NCI-H345 (cell line): Measurements from ENCODE around the gene HOXB5.
A peak's percentile ranks its signal among the peaks of the same experiment; 100 is the strongest.

Experiments
- DNase-seq: peaks from one replicate; lab custom pipeline; 2025; lab: John Stamatoyannopoulos, UW

The HOXB5 gene

GRCh38 chr17:48629411-48629759, 35.8 kb upstream of the HOXB5 start:
- DNase-seq, result no peak

DNA sequence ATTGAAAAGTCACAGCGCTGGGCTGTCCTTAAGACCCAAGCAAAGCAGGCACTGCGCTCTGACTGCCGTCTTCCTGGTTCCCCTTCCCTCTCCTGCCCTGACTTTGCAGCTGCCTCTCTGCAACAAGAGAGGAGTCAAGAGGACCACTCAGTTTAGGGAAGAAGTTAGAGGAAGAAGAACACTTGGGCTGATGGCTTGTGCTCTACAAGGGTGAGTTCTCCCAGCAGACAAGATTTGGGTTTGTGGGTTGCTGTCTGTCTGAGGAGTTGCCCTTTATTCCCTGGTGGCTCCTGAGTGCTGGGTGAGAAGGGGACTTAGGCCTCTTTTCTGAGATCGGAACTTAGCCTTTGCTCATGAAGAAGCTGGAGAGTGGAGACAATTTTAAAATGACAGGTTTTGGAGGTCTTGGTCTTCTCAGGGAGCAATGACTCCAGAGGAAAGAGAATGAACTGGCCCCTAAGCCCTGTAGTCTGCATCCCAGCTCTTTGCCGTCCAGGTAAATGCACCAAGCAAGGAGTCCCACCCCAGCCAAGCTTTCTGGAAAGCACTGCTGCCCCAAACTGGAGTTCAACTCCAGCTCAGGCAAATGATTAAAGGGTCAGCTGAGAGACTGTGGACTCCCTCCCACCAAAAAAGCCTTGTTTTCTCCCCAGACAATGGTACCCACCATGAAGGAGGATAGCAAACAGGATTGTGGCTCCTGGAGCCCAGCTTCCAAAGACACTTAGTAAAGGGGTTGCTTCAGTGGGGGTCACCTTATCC, 35.3 kb upstream of the HOXB5 start:
- no peak for DNase-seq

GRCh38 chr17:48627623-48628521, 34.3 kb upstream of the HOXB5 start:
- no peak for DNase-seq

DNA sequence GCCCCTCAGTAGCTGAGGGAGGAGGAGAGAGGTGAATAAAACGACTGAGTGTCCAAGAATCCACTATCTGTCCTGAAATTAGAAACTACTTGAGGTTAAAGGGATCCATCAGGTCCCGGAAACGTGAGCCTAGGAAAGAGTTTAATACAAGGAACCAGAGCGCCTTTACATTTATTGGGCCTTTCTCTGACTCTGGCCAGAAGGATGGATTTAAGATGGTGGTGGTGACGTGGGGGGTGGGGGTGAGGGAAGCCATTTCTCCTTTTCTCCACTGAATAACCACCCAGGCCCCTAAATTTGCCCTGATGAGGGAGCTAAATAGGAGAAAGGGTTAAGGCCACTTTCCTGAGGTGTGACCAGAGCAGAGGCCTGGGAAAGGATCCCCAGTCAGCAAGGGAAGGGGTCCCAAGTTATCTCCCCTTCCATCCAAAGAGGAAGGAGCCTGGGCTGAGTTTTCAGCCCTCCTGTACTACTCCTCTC, 33.6 kb upstream of the HOXB5 start:
- DNase-seq, result no peak

DNA sequence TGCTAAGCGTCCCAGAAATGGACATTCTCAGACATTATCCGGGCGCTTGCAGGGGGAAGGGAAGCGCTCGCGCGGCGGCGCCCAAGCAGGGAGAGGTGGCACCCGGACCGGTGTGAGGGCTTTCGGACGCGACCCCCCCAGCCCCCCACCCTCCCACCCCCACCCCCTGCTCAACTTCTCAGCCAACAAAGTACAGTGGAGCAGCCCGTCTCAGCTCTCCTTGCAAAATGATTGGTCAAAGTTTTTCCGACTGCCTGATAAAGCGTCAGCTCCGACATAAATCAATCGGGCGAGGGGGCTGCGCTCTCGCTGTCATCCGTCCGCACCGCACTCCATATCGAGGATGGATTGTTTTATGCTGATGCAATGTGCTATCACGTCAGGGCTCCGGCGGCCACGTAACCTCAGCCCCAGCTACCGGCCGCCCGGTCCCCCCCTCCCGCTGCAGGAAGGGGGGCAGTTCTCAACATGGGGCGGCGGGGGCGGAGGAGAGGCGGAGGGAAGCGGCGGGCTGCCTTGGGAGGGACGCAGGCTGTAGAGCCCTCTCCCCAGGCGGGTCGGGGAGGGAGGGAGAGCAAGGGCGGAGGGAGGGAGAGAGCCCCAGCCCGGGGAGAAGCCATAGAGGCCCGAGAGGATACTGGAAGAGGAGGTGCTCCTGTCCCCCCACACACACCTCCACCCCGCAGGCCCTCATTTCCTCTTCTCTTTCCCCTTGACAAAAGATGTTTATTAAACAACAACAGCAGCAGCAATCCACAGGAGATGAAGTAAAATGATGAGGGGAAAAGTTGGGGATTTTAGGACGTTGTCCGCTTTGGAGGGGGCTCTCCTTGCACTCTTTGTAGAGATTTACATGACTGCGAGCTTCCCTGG, 32.9 kb upstream of the HOXB5 start, which contains the start of gene HOXB9:
TSS of gene HOXB9 (minus strand) at position 114 of the 873 bp plus-strand sequence. CDS start at position 25, 89 bp downstream.
- peak; percentile 57 for DNase-seq

DNA sequence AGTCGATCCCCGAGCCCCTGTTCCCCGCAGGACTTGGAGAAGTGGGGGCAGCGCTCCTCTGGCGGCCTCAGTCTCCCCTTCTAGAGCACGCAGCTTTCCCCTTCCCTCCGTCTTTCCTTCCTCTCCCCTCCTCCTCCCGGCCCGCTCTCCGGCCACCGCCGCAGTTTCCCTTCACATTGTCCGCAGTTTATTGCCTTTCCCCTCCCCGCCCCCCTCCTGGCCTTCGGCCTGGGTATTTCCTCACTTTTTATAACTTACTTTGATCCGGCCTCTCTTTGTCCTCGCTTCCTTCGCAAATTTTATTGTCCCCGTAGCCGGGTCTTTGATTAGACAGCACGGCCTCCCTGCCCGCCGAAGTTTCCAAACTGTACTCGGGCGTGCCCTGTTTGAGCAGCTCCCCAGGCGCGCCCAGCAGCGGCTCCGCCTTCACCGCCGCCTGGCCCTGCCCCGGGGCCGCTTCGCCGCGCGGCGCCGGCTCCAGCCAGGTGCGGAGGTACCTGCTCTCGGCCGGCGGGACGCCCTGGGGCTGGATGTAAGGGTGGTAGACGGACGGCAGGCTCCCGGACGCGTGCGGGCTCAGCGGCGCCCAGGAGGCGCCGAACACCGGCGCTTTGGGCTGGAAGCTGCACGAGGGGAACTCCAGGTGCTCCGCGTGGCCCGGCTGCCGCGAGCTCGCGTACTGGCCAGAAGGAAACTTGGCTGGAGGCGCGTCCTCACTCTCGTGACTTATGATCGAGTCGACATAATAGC, 32.1 kb upstream of the HOXB5 start:
- DNase-seq, result peak; percentile 37

DNA sequence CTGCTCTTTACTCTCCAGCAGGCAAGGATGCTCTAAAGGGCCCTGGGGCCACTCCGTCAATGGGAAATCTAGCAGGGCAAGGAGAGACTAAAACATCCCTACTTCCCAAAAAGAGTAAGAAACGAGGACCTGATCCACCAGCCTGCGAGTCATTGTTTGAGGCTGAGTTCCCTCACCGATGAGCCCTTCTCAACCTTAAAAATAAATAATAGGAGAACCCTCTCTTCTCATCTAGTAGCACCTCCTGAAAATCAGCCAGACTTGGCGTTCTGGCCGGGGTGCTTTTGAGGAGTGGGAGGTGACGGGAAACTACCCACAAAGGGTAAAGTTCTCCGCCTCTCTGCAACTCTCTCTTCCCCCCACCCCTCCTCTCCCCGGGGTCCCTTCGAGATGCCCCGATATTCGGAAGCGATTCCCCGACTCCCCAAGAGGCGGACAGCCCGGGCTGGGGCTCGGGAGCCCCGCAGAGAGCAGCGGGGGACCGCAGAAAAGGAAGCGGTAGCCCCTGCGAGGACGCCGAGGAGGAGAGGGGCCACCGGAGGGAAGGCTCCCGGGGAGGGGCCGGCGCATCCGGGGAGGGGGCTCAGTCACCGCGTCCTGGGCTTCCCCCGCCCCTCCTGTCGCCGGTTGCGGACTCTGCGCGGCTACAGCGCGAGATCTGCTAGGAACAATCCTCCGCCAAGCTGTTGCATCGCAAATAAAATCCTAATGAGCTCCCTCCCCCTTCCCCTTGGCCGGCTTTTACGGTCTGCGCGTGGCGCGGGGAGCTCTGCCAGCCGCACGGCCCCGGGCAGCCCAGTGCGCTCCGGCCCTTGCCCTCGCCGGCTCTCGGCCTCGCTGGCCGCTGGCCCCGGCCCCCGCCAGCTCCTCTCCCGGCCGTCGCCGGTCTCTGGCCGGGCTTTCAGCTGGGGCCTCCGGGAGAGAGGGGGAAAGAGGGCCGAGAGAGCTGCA, 31.2 kb upstream of the HOXB5 start:
- DNase-seq, result peak; percentile 27

DNA sequence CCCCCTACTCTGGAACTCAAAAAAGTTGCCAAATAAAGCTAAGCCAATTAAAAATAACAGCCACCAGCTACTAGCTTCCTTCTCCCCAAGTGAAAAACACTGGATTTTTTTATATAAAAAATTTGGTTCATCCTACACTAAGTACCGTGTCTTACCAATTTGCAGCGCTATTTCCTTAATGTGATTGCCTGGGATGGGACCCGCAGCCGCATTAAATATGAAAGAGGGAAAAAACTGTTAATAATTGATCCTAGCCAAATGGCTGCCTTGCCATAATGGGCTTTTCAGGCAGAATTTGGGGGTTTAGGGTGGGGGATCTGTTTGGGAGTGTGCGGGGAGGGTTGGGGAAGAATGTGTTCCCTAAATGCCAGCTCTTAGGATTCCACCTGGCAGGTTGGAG, 30.5 kb upstream of the HOXB5 start:
- DNase-seq, result no peak

DNA sequence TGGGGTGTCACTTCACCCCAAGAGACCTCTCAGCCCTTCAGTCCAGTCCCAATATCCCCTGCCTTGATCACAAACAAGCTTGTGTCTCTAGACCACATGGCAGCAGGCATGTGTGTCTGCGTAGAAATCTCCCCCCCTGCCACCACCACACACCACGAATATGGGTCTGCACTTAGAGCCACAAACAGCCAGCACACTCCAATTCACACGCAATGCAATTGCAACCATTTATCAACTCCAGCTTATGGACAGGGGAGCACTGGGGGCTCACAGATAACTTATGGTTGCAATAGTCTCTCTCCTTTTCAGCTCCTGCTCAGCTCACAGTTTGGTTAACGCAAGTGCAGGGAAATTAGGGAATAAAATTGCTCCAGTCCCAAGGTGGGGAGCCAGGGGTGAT, 30.0 kb upstream of the HOXB5 start:
- DNase-seq, result no peak

GRCh38 chr17:48622857-48623256, 29.3 kb upstream of the HOXB5 start:
- DNase-seq, result no peak

- no peak for DNase-seq
Observed at GRCh38 chr17:48621410-48622392, 28.1 kb upstream of the HOXB5 start.

DNA sequence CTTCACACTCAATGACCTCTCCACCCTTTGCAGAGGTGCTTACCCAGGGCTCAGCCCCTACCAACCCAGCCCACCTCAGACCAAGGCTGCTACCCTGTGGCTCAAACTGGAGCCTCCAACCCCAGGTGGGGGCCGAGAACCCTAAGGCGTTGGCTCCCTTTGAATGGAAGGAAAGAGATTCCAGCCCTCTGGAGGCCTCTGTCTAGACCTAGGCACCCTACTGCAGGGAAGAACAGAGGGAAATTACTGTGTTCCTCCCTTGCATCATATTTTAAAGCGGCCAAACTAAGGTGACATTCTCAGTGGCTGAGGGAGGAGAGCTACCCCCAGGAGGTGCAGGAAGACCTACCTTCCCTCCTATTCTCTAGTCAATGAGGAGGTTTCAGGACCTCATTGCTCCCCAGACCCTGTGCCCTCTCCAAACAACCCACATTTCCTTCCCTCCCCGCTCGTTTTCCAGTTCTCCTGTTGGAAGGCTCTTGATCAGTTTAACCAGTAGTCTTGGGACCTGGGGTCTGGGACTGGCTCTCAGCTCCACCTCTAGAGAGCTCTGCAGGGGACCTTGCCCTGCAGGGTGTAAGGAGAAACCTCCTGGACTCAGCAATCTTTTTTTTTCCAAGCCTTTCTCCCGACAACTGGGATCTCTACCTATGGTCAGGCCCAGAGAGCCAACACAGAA, 27.0 kb upstream of the HOXB5 start:
- DNase-seq, result no peak

GRCh38 chr17:48619826-48620449, 26.4 kb upstream of the HOXB5 start:
- DNase-seq, result no peak

GRCh38 chr17:48618256-48618896, 24.8 kb upstream of the HOXB5 start:
- peak; percentile 79 for DNase-seq

DNA sequence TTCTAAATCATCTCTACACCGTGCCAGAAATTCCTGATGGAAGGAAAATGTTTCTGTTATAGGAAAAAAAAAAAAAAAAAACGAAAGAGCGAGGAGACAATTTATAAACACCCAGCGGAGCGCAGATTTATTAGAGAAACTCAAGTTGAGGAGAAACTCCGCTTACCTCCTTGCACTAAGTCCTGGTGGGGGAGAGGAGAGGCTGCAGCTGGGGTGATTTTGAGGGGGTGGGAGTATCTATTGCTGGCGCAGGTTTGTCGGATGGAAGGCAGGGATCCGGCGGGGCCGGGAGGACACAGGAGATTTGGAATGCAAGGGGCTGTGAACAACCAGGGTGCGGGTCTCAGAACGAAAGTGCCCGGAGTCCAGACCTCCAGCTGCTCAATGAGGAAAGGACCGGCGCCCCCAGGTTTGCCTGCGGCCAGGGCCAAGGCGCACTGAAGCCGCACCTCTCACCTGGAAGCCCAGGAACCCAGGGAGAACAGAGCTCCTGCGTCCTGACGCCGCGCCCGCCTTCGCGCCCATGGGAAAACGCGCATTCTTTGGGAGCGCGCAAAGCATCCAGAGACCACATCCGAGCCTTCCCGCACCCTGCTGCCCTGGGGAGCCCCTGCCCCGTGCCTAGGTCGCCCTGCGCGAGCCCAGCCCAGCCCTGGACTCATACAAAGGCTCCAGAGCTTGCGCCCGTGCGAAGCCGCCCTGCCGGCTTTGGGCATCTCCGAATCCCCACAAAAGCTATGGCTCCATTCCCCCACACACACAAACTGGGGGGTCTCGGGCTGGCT, 24.1 kb upstream of the HOXB5 start:
- DNase-seq, result no peak

DNA sequence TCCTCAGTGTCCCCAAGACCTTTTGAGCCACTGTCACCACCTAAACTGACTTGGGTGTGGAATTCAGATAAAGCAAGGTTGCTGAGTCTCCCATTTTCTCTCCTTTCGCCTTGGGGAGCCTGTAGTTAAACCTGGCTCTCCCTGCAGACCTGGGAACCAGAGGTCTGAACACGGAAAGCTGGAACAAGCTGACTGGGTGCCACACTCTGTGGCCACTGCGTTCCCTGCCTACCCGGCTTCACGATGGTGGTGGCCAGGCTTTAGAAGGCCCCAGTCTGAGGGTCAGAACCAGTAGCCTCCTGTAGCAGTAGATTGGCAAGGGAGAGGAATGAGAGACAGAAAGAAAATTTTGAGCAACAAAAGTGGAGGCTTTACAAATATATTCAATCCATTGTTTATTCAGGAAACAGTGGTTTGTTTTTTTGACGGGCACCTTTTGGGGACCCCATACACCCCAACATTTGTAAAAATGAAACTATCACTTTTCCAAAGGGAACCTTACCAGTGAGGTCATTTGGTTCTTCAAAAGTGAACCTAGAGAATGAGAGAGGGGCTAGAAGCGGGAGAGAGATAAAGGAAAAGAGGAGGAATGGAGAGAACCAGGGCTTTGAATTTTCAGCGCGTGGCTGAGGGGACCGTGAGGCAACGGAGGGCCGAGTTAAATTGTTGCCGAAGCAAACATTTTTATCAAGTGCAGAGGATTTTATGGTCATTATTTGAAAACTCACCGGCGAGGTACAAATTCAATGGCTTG, 23.3 kb upstream of the HOXB5 start:
- DNase-seq, result no peak
